ENCODE measurements around the gene SLC22A13. TPM values are rescaled to one million over a fixed set of nuclear protein-coding genes. Genes with fewer than 3 reads are reported as not detected.

Gene SLC22A13

GRCh38 chr3:38327335-38328009, 61.9 kb downstream of the SLC22A13 start:
- DNase-seq: peak; percentile 50
- Histone ChIP-seq H3K27me3 (ENCODE audit: control insufficient read depth in 1 of 2, insufficient read depth in 1 of 2, low read length in 2 of 2) (peaks cover 0 to 3% of the 10 kb centered on the region in 2 experiments), H3K18ac (ENCODE audit: low read depth in 1 of 2, low read length in 2 of 2) (no peak overlapping the region), H3K36me3 (ENCODE audit: control insufficient read depth in 1 of 2, insufficient read depth in 2 of 2, low read depth in 1 of 2, low read length in 2 of 2) (peaks cover 0 to 5% of the 10 kb centered on the region in 2 experiments), H3K4me1 (ENCODE audit: control insufficient read depth, insufficient read depth, low read depth, low read length) (no peaks in the 10 kb centered on the region), H2BK5ac (ENCODE audit: low read depth, low read length, poor library complexity, severe bottlenecking) (no peak overlapping the region), H2AFZ (ENCODE audit: low read depth, low read length) (no peak overlapping the region), H3K23ac (ENCODE audit: low read length in 2 of 2) (no peak overlapping the region), H2BK120ac (ENCODE audit: low read depth, low read length) (no peak overlapping the region), H3K14ac (ENCODE audit: low read length in 2 of 2) (no peak overlapping the region), H2BK12ac (ENCODE audit: low read length in 2 of 2) (no peak overlapping the region), H4K91ac (ENCODE audit: low read length) (no peak overlapping the region), H3K27ac (ENCODE audit: low read length, poor library complexity, severe bottlenecking) (no peak overlapping the region), H2AK5ac (ENCODE audit: low read length, severe bottlenecking) (no peak overlapping the region), H3K4me3 (ENCODE audit: insufficient read depth in 1 of 2, low read depth in 1 of 2, low read length in 2 of 2) (no peak overlapping the region), H3K4ac (ENCODE audit: low read depth in 1 of 2, low read length in 2 of 2) (no peak overlapping the region), H3K4me2 (ENCODE audit: low read length, poor library complexity, severe bottlenecking) (no peak overlapping the region), H3K79me1 (replicated peaks; ENCODE audit: low read length, poor library complexity, severe bottlenecking) (no peaks in the 10 kb centered on the region), H3K9me3 (ENCODE audit: control insufficient read depth, low read length) (peaks cover 14% of the 10 kb centered on the region), H3K9ac (ENCODE audit: low read length) (peak overlapping the region; percentile 34), H4K8ac (ENCODE audit: low read length) (no peak overlapping the region), H2BK15ac (ENCODE audit: low read depth, poor library complexity, severe bottlenecking) (no peak overlapping the region)

Small RNA genes lying within 50 kb of the gene (small RNA-seq; reads per million reads assigned to genes)
- not detected for gene RNU6-235P (ENCODE audit: low read depth)

Measured in mesenchymal stem cell (in vitro differentiated cells and primary cell).